Lung (tissue), 12 donors: ENCODE results near the gene ZNF506. TPM values are rescaled to one million over a fixed set of nuclear protein-coding genes. Genes with fewer than 3 reads are reported as not detected.
"Not testable (repeated sequence)": the region's sequence is repeated elsewhere in the genome, so short reads cannot be mapped to it uniquely, and the experiment has no call there.

Experiments
- ATAC-seq: fragments of 200-7000 bp; cut with Tn5 transposase; one replicate; pipeline ENCODE4 v1.9.1; 2020; ENCODE audit warnings: moderate number of reproducible peaks; ENCODE audit not compliant: insufficient read depth, low FRiP score
- DNase-seq, 3 donors: peaks; one replicate each; pipeline ENCODE4 v3.0.0-alpha.2; 2013 to 2017
- H3K27ac ChIP-seq, 2 donors: one replicate each; pipeline ENCODE4 v1.5.1; 2013; ENCODE audit warnings: mild to moderate bottlenecking in 2 of 2, moderate library complexity in 2 of 2, control low read depth in 1 of 2, inconsistent platforms in 1 of 2, low read depth in 1 of 2, low read length in 1 of 2
- H3K27me3 ChIP-seq, 3 donors: one replicate each; pipeline ENCODE4 v1.5.1; 2013; ENCODE audit warnings: low read length in 2 of 3; ENCODE audit not compliant: control insufficient read depth in 3 of 3, insufficient read depth in 3 of 3
- H3K36me3 ChIP-seq, 4 donors: one replicate each; pipeline ENCODE4 v1.5.1; 2013; ENCODE audit warnings: low read length in 4 of 4, mild to moderate bottlenecking in 1 of 4, moderate library complexity in 1 of 4; ENCODE audit not compliant: control insufficient read depth in 4 of 4, insufficient read depth in 4 of 4
- H3K4me1 ChIP-seq, 5 donors: one replicate each; pipeline ENCODE4 v1.5.1; 2013; ENCODE audit warnings: low read length in 5 of 5, mild to moderate bottlenecking in 2 of 5, moderate library complexity in 1 of 5; ENCODE audit not compliant: control insufficient read depth in 5 of 5, insufficient read depth in 5 of 5
- H3K4me3 ChIP-seq: one replicate; pipeline ENCODE4 v1.5.1; 2013; ENCODE audit warnings: mild to moderate bottlenecking, control low read depth, moderate library complexity
- H3K9ac ChIP-seq, 2 donors: one replicate each; pipeline ENCODE4 v1.5.1; 2013; ENCODE audit warnings: low read length in 2 of 2, control low read depth in 1 of 2; ENCODE audit not compliant: insufficient read depth in 1 of 2
- H3K9me3 ChIP-seq, 4 donors: one replicate each; pipeline ENCODE4 v1.5.1; 2013; ENCODE audit warnings: low read length in 3 of 4, mild to moderate bottlenecking in 1 of 4, moderate library complexity in 1 of 4; ENCODE audit not compliant: control insufficient read depth in 4 of 4, insufficient read depth in 3 of 4
- WGBS, 2 donors: extraction: QIAGEN DNeasy Blood & Tissue Kit; methylation state at CpG; one replicate each; pipeline ENCODE4 v1.1.7; 2013; 5-methylcytosine and 5-hydroxymethylcytosine counted together
- polyA plus RNA-seq, 2 donors: library from polyadenylated mRNA; stranded (reverse); fragments of 200-250 nt; gene quantifications; one replicate each; pipeline ENCODE4 v1.2.1, GENCODE V29; 2013
- total RNA-seq, 2 donors: library from RNA; depleted of rRNA in 1 of 2; stranded (reverse); fragments of >200 nt in 1 of 2; gene quantifications; one replicate each; pipeline ENCODE4 v1.2.1, GENCODE V29; 2014 to 2021
- TF ChIP-seq, protein P1 (sequence below): IDR thresholded peaks from 2 replicates; pipeline ENCODE4 v1.5.1; 2012; ENCODE audit warnings: mild to moderate bottlenecking; ENCODE audit errors: control extremely low read depth, extremely low read depth
- donor health status: control.
- donor health status: control.
- donor health status: Bipolar disorder and iron deficiency.
- donor health status: healthy.
- donor health status: DM: yes; HTN: yes; CAD: no.

ZNF506 gene
- total and polyA plus RNA-seq, 4 donors, result 4.6 to 59.4 (median 12.1) TPM

GRCh38 chr19:19745496-19746285 is 75.9 kb downstream of the ZNF506 start:
- ATAC-seq, result no peak
- Histone ChIP-seq H3K4me3 (no peak overlapping the region), H3K9me3 (peaks cover 0 to 29% (median 0%) of the 10 kb centered on the region in 4 donors), H3K4me1 (no peaks in the 10 kb centered on the region), H3K36me3 (no peaks in the 10 kb centered on the region), H3K27me3 (no peaks in the 10 kb centered on the region), H3K9ac (no peak overlapping the region), H3K27ac (no peak overlapping the region)
- TF ChIP-seq, protein P1, sequence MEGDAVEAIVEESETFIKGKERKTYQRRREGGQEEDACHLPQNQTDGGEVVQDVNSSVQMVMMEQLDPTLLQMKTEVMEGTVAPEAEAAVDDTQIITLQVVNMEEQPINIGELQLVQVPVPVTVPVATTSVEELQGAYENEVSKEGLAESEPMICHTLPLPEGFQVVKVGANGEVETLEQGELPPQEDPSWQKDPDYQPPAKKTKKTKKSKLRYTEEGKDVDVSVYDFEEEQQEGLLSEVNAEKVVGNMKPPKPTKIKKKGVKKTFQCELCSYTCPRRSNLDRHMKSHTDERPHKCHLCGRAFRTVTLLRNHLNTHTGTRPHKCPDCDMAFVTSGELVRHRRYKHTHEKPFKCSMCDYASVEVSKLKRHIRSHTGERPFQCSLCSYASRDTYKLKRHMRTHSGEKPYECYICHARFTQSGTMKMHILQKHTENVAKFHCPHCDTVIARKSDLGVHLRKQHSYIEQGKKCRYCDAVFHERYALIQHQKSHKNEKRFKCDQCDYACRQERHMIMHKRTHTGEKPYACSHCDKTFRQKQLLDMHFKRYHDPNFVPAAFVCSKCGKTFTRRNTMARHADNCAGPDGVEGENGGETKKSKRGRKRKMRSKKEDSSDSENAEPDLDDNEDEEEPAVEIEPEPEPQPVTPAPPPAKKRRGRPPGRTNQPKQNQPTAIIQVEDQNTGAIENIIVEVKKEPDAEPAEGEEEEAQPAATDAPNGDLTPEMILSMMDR, result no peak
- DNase-seq, result no peak
- 73 to 86% methylated on average over 17 of the region's 17 CpGs for WGBS, 2 donors

DNA sequence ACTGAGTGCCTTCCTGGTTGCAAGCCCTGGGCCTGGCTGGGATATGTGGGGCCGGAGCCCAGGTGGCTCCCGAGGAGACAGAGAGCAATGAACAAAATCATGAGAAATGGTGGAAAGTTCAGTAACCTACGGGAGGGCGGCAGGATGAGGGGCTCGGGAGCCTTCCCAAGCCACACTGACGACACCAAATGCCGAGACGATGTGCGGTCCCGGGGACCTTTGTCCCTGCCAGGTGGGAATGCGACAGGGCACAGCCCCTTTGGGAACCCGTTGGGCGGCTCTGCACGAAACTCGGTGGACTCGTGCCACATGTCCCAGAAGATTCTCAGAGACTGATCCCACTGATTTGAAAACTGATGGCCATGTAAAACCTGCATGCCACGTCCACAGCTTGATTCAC is 76.9 kb downstream of the ZNF506 start:
- Histone ChIP-seq H3K4me3 (no peak overlapping the region), H3K9ac (no peak overlapping the region), H3K4me1 (no peaks in the 10 kb centered on the region), H3K9me3 (peaks cover 0 to 29% (median 0%) of the 10 kb centered on the region in 4 donors), H3K27me3 (no peaks in the 10 kb centered on the region), H3K27ac (no peak overlapping the region), H3K36me3 (no peaks in the 10 kb centered on the region)
- DNase-seq (no peak), ATAC-seq (no peak)
- TF ChIP-seq, protein P1, result no peak
- WGBS, 2 donors, result 89 to 90% methylated on average over 17 of the region's 17 CpGs

- H3K27ac ChIP-seq, DNase-seq, H3K36me3 ChIP-seq, H3K4me1 ChIP-seq, H3K27me3 ChIP-seq, ATAC-seq, H3K9ac ChIP-seq, H3K4me3 ChIP-seq: not testable (repeated sequence)
- H3K9me3 ChIP-seq, result peaks cover 0 to 28% (median 0%) of the 10 kb centered on the region in 4 donors
- 74 to 77% methylated on average over 6 of the region's 6 CpGs for WGBS, 2 donors
These were observed 77.6 kb downstream of the ZNF506 start for GRCh38 chr19:19743921-19744320.

- 90 to 93% methylated on average over 6 of the region's 6 CpGs for WGBS, 2 donors
- Histone ChIP-seq H3K27me3 (no peaks in the 10 kb centered on the region), H3K4me1 (no peaks in the 10 kb centered on the region), H3K27ac (no peak overlapping the region), H3K9me3 (peaks cover 0 to 28% (median 0%) of the 10 kb centered on the region in 4 donors), H3K36me3 (no peaks in the 10 kb centered on the region), H3K4me3 (no peak overlapping the region), H3K9ac (no peak overlapping the region)
- ATAC-seq (no peak), DNase-seq (no peak)
- TF ChIP-seq, protein P1, result no peak
These were observed 78.4 kb downstream of the ZNF506 start for GRCh38 chr19:19743176-19743575.
